Measurements from ENCODE around the gene PRDM12. TPM values are rescaled to one million over a fixed set of nuclear protein-coding genes. Genes with fewer than 3 reads are reported as not detected.

PRDM12 gene
- total and polyA plus RNA-seq, 2 experiments from 2014 or later = 0.11 TPM; not detected in 1

DNA sequence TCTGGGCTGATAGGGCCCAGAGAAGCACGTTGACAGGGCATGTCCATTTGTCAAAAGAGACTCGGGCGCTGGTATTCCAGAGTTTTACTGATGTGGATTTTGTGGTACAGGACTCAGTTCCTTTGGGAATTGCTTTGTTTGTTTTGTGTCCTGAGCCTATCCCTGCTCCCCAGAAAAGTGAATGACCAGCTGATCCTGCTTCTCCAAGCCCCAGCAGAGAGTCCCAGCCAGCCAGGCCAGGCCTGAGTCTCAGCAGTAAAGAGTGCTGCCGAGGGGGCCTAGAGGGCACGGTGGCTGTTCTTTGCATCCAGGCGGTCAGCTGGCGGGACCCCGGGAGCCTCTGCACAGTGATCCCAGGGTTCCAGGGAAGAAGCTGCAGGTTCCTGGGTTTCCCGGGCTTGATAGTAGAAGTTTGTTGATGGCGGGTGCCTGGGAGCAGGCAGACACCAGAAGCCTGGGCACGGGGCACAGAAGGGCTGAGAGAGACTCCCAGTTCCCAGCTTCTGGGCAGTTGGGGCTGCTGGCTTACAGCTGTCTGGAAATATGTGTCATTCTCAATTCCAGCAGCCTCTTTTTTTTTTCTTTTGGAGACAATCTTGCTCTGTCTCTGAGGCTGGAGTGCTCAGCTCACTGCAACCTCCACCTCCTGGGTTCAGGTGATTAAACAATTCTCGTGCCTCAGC, 8.7 kb downstream of the PRDM12 start (continued):
- TF ChIP-seq, protein P1, sequence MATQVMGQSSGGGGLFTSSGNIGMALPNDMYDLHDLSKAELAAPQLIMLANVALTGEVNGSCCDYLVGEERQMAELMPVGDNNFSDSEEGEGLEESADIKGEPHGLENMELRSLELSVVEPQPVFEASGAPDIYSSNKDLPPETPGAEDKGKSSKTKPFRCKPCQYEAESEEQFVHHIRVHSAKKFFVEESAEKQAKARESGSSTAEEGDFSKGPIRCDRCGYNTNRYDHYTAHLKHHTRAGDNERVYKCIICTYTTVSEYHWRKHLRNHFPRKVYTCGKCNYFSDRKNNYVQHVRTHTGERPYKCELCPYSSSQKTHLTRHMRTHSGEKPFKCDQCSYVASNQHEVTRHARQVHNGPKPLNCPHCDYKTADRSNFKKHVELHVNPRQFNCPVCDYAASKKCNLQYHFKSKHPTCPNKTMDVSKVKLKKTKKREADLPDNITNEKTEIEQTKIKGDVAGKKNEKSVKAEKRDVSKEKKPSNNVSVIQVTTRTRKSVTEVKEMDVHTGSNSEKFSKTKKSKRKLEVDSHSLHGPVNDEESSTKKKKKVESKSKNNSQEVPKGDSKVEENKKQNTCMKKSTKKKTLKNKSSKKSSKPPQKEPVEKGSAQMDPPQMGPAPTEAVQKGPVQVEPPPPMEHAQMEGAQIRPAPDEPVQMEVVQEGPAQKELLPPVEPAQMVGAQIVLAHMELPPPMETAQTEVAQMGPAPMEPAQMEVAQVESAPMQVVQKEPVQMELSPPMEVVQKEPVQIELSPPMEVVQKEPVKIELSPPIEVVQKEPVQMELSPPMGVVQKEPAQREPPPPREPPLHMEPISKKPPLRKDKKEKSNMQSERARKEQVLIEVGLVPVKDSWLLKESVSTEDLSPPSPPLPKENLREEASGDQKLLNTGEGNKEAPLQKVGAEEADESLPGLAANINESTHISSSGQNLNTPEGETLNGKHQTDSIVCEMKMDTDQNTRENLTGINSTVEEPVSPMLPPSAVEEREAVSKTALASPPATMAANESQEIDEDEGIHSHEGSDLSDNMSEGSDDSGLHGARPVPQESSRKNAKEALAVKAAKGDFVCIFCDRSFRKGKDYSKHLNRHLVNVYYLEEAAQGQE (IDR thresholded peaks at IDR 0.05; ENCODE audit: unreplicated experiment) = no peak

DNA sequence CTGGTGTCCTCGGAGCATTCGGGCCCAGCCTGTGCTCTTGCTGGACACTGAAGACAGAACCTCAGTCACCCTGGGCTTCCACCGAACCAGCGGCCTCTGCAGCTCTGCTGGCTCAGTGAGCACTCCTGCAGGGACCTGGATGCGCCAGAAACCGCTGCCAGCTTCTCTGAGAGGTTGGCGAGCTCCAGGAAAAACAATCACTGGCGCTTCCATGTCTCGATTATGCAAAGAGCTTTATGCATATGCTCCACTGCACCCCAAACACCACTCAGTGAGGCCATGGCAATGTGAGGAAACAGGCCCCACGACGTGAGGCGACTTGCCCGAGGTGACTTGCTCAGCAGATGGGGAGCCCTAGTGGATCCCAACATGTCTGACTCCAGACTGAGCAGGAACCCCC, 11.0 kb downstream of the PRDM12 start:
- ATAC-seq (no peak), DNase-seq (ENCODE audit: low spot score) (no peak)
- Histone ChIP-seq H3K4me1 (ENCODE audit: insufficient read depth) (no peaks in the 10 kb centered on the region), H3K4me3 (no peak overlapping the region), H3K9me2 (ENCODE audit: insufficient read depth) (no peaks in the 10 kb centered on the region), H3K27ac (ENCODE audit: low read depth) (no peak overlapping the region), H3K27me3 (ENCODE audit: insufficient read depth) (peaks cover 29% of the 10 kb centered on the region), H3K4me2 (no peak overlapping the region), H3K36me3 (ENCODE audit: insufficient read depth) (no peaks in the 10 kb centered on the region), H4K20me1 (replicated peaks; ENCODE audit: insufficient read depth) (no peaks in the 10 kb centered on the region), H2AFZ (no peak overlapping the region), H3K79me2 (replicated peaks; ENCODE audit: insufficient read depth) (no peaks in the 10 kb centered on the region), H3F3A (replicated peaks; ENCODE audit: low read depth) (no peaks in the 10 kb centered on the region)
- Mint-ChIP-seq H3K27ac (no peak overlapping the region), H3K27me3 (ENCODE audit: insufficient read depth, low read depth, poor library complexity) (peaks cover 23% of the 10 kb centered on the region), H3K4me1 (no peaks in the 10 kb centered on the region), H3K4me3 (no peak overlapping the region), H3K36me3 (ENCODE audit: low read depth) (no peaks in the 10 kb centered on the region), H3K9me3 (no peaks in the 10 kb centered on the region)
- TF ChIP-seq NANOG (IDR thresholded peaks at IDR 0.05; ENCODE audit: borderline replicate concordance) (no peak), ZNF331 (CRISPR knock-in tag; IDR thresholded peaks at IDR 0.05; ENCODE audit: low read depth) (no peak), ZNF114 (CRISPR knock-in tag; IDR thresholded peaks at IDR 0.05) (no peak), CREB1 (CRISPR knock-in tag; IDR thresholded peaks at IDR 0.05; ENCODE audit: low read depth) (no peak), ETS1 (IDR thresholded peaks at IDR 0.05) (no peak), EZH2 (IDR thresholded peaks at IDR 0.05; ENCODE audit: low read depth, unreplicated experiment) (no peak), JUNB (IDR thresholded peaks at IDR 0.05; ENCODE audit: unreplicated experiment) (no peak), EZH2phosphoT487 (IDR thresholded peaks at IDR 0.05; ENCODE audit: unreplicated experiment) (no peak), STAT1 (IDR thresholded peaks at IDR 0.05; ENCODE audit: unreplicated experiment) (no peak), ZNF462 (CRISPR knock-in tag; IDR thresholded peaks at IDR 0.05) (no peak), POLR2AphosphoS5 (IDR thresholded peaks at IDR 0.05; ENCODE audit: low read depth) (no peak)
- TF ChIP-seq, protein P2, sequence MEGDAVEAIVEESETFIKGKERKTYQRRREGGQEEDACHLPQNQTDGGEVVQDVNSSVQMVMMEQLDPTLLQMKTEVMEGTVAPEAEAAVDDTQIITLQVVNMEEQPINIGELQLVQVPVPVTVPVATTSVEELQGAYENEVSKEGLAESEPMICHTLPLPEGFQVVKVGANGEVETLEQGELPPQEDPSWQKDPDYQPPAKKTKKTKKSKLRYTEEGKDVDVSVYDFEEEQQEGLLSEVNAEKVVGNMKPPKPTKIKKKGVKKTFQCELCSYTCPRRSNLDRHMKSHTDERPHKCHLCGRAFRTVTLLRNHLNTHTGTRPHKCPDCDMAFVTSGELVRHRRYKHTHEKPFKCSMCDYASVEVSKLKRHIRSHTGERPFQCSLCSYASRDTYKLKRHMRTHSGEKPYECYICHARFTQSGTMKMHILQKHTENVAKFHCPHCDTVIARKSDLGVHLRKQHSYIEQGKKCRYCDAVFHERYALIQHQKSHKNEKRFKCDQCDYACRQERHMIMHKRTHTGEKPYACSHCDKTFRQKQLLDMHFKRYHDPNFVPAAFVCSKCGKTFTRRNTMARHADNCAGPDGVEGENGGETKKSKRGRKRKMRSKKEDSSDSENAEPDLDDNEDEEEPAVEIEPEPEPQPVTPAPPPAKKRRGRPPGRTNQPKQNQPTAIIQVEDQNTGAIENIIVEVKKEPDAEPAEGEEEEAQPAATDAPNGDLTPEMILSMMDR (conservative IDR thresholded peaks at IDR 0.05; ENCODE audit: low read depth in 2 of 2) = no peak

All from GM23338 (cell line).